CD8-positive, alpha-beta memory T cell (primary cell): ENCODE measurements around the gene USP9X. TPM values are rescaled to one million over a fixed set of nuclear protein-coding genes. Genes with fewer than 3 reads are reported as not detected.
A peak's percentile ranks its signal among the peaks of the same experiment; 100 is the strongest.
"Not testable (repeated sequence)": the region's sequence is repeated elsewhere in the genome, so short reads cannot be mapped to it uniquely, and the experiment has no call there.

Source experiments
- CTCF ChIA-PET: fragments of 350-600 bp; sonication (Branson Sonifier 250); formaldehyde crosslinking; loops from one replicate; lab custom pipeline; 2021; ENCODE audit warnings: antibody characterized with exemption; lab: Charles Lee
- POLR2A ChIA-PET: fragments of 350-600 bp; sonication (Branson Sonifier 250); formaldehyde crosslinking; loops from one replicate; lab custom pipeline; 2021; ENCODE audit warnings: antibody characterized with exemption; lab: Charles Lee
- DNase-seq, 5 donors: peaks; one replicate each; pipeline versions ENCODE4 v3.0.0 to v3.0.0-alpha.2; 2020 to 2022; ENCODE audit warnings: mixed read lengths in 1 of 5
- H3K27ac ChIP-seq: one replicate; pipeline ENCODE4 v1.7.0; 2013; ENCODE audit warnings: low read depth, mild to moderate bottlenecking, low read length, moderate library complexity
- H3K27me3 ChIP-seq: 2 replicates; pipeline ENCODE4 v1.7.0; 2013; ENCODE audit warnings: low read length, mild to moderate bottlenecking; ENCODE audit not compliant: insufficient read depth, poor library complexity, severe bottlenecking
- H3K36me3 ChIP-seq: 2 replicates; pipeline ENCODE4 v1.7.0; 2013; ENCODE audit warnings: mild to moderate bottlenecking, low read length, moderate library complexity; ENCODE audit not compliant: insufficient read depth
- H3K4me1 ChIP-seq: 2 replicates; pipeline ENCODE4 v1.7.0; 2013; ENCODE audit warnings: mild to moderate bottlenecking, low read length, moderate library complexity; ENCODE audit not compliant: insufficient read depth
- H3K4me3 ChIP-seq: 2 replicates; pipeline ENCODE4 v1.7.0; 2013; ENCODE audit warnings: mild to moderate bottlenecking, low read length
- H3K9me3 ChIP-seq: 2 replicates; pipeline ENCODE4 v1.7.0; 2013; ENCODE audit warnings: mild to moderate bottlenecking, low read length
- H3K27ac Mint-ChIP-seq, 8 donors: one replicate each; pipeline ENCODE4 v1.8.0; 2020 to 2021; ENCODE audit warnings: mixed read lengths in 8 of 8, mild to moderate bottlenecking in 6 of 8, inconsistent platforms in 3 of 8, moderate library complexity in 3 of 8
- H3K27me3 Mint-ChIP-seq, 2 donors: one replicate each; pipeline ENCODE4 v1.8.0; 2020 to 2021; ENCODE audit warnings: mixed read lengths in 2 of 2, mild to moderate bottlenecking in 1 of 2, moderate library complexity in 1 of 2
- H3K36me3 Mint-ChIP-seq, 3 donors: one replicate each; pipeline ENCODE4 v1.8.0; 2020 to 2021; ENCODE audit warnings: mixed read lengths in 3 of 3, inconsistent platforms in 1 of 3, mild to moderate bottlenecking in 1 of 3
- H3K4me1 Mint-ChIP-seq, 3 donors: one replicate each; pipeline ENCODE4 v1.8.0; 2020 to 2021; ENCODE audit warnings: mixed read lengths in 3 of 3, inconsistent platforms in 1 of 3, mild to moderate bottlenecking in 1 of 3
- H3K4me3 Mint-ChIP-seq, 7 donors: one replicate each; pipeline ENCODE4 v1.8.0; 2020 to 2021; ENCODE audit warnings: mixed read lengths in 7 of 7, mild to moderate bottlenecking in 6 of 7, moderate library complexity in 4 of 7, inconsistent platforms in 2 of 7
- H3K9me3 Mint-ChIP-seq, 5 donors: one replicate each; pipeline ENCODE4 v1.8.0; 2020 to 2022; ENCODE audit warnings: mixed read lengths in 5 of 5, mild to moderate bottlenecking in 3 of 5, moderate library complexity in 2 of 5, inconsistent platforms in 1 of 5
- polyA plus RNA-seq: library from polyadenylated mRNA; unstranded; fragments of 300-500 nt; fragmentation: Illumina TruSeq; gene quantifications from one replicate; pipeline ENCODE4 v1.2.3, GENCODE V29; 2021
- total RNA-seq, 2 experiments: library from RNA; stranded (reverse); gene quantifications; one replicate each; pipeline ENCODE4 v1.2.3, GENCODE V29; 2021

USP9X gene
- total and polyA plus RNA-seq, 3 experiments from 2014 or later, result 27.1 to 54.5 (median 53.7) TPM

- not testable (repeated sequence) for H3K4me3 ChIP-seq, H3K36me3 ChIP-seq, H3K9me3 Mint-ChIP-seq, H3K27me3 ChIP-seq, H3K27ac ChIP-seq, H3K4me3 Mint-ChIP-seq, H3K9me3 ChIP-seq, H3K27me3 Mint-ChIP-seq, H3K36me3 Mint-ChIP-seq
- DNase-seq, result peak in 3 of 5 donors; percentile 3 to 56 (median 49)
- peaks cover 37% of the 10 kb centered on the region for H3K4me1 ChIP-seq
- ChIA-PET CTCF (interaction anchor here (0.6 to 3.8 kb wide), 16 partner anchors 20 to 571 kb away, joined by 3 to 27 read pairs (median 4); partner anchors contain the start of gene USP9X), POLR2A (interaction anchor here (0.6 to 1.7 kb wide), 3 partner anchors 29 to 31 kb away, joined by 3 to 12 read pairs (median 3); no protein-coding TSS in a partner anchor)
- Mint-ChIP-seq H3K27ac (peak overlapping the region in 7 of 8 donors; percentile 39 to 88 (median 50)), H3K4me1 (peaks cover 64 to 84% (median 75%) of the 10 kb centered on the region in 3 donors)
Measured at GRCh38 chrX:41115104-41115425, 29.8 kb downstream of the USP9X start.

DNA sequence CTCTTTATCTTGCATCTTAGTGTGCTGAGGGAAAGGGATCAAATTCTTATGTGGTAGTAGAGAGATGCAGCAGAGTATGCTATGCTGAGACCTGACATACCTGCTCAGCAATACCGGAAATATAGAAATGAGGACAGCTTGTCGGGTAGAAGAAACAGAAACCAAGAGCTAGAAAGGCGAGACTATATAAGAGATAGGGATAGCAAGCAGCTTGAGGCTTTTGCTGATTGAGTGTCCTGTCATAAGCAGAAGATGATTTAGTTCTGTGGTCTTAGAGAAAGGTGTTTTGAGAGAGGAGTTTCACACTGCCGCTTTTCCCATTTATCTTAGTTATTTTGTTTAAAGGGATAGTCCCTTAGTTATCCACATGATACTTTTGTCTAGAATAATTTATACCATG lies 31.7 kb downstream of the USP9X start:
- Histone ChIP-seq H3K36me3 (no peaks in the 10 kb centered on the region), H3K4me1 (peaks cover 36% of the 10 kb centered on the region), H3K27ac (no peak overlapping the region), H3K9me3 (no peaks in the 10 kb centered on the region), H3K4me3 (no peak overlapping the region), H3K27me3 (no peaks in the 10 kb centered on the region)
- Mint-ChIP-seq H3K27ac (peak overlapping the region; percentile 32 to 93 (median 64)), H3K36me3 (peaks cover 0 to 3% (median 0%) of the 10 kb centered on the region in 3 donors), H3K27me3 (no peaks in the 10 kb centered on the region), H3K4me1 (peaks cover 61 to 80% (median 70%) of the 10 kb centered on the region in 3 donors), H3K9me3 (no peaks in the 10 kb centered on the region), H3K4me3 (peak overlapping the region; percentile 43 to 78 (median 61))
- peak in 2 of 5 donors; percentile 26 to 46 for DNase-seq
- CTCF ChIA-PET, result interaction anchor here (0.9 to 1.3 kb wide), 3 partner anchors 9 to 239 kb away, joined by 3 to 5 read pairs (median 4); no protein-coding TSS in a partner anchor
- POLR2A ChIA-PET, result interaction anchor here (0.6 to 2.1 kb wide), 2 partner anchors 19 to 31 kb away, joined by 4 to 20 read pairs; partner anchors contain the start of gene USP9X

GRCh38 chrX:41118156-41118555 lies 32.9 kb downstream of the USP9X start:
- Histone ChIP-seq H3K4me3 (no peak overlapping the region), H3K9me3 (no peaks in the 10 kb centered on the region), H3K27me3 (no peaks in the 10 kb centered on the region), H3K27ac (no peak overlapping the region), H3K4me1 (peaks cover 42% of the 10 kb centered on the region), H3K36me3 (no peaks in the 10 kb centered on the region)
- H3K4me1 Mint-ChIP-seq, result peaks cover 67 to 85% (median 78%) of the 10 kb centered on the region in 3 donors
- H3K27me3 Mint-ChIP-seq, result no peaks in the 10 kb centered on the region
- DNase-seq, result peak in 1 of 5 donors; percentile 4
- H3K4me3 Mint-ChIP-seq, result peak overlapping the region; percentile 57 to 72 (median 67)
- ChIA-PET POLR2A (interaction anchor here (2.1 kb wide), 1 partner anchor 33 kb away, joined by 20 read pairs; the partner anchor contains the start of gene USP9X), CTCF (no interaction called here)
- H3K36me3 Mint-ChIP-seq, result peaks cover 0 to 4% (median 1%) of the 10 kb centered on the region in 3 donors
- H3K27ac Mint-ChIP-seq, result peak overlapping the region; percentile 43 to 87 (median 65)
- no peaks in the 10 kb centered on the region for H3K9me3 Mint-ChIP-seq

DNA sequence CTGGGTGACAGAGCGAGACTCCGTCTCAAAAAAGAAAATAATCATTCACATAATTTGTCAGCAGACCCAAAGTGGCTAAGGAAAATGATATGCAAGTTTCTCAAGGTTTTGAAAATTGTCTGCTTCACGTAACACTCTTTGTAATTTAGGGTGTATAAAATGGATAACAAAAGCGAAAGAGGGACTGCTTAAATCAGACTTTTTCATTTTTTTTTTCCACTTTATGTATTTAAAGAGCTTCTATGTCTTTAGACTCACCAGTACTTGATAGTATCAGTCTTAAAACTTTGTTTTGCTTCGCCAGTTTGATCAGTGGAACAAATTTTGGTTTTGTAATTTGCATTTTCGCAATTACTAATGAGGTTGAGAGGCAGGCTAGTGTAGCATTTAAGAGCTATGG lies 34.6 kb downstream of the USP9X start:
- H3K9me3 Mint-ChIP-seq, result no peaks in the 10 kb centered on the region
- DNase-seq, result no peak
- H3K4me1 Mint-ChIP-seq, result peaks cover 71 to 83% (median 75%) of the 10 kb centered on the region in 3 donors
- H3K27ac Mint-ChIP-seq, result no peak overlapping the region
- Histone ChIP-seq H3K27ac (no peak overlapping the region), H3K4me3 (no peak overlapping the region), H3K4me1 (peaks cover 42% of the 10 kb centered on the region), H3K9me3 (no peaks in the 10 kb centered on the region), H3K36me3 (no peaks in the 10 kb centered on the region), H3K27me3 (no peaks in the 10 kb centered on the region)
- POLR2A ChIA-PET, result no interaction called here
- H3K27me3 Mint-ChIP-seq, result no peaks in the 10 kb centered on the region
- CTCF ChIA-PET, result interaction anchor here (1.0 to 1.3 kb wide), 2 partner anchors 35 to 242 kb away, joined by 3 read pairs; no protein-coding TSS in a partner anchor
- H3K36me3 Mint-ChIP-seq, result peaks cover 0 to 15% (median 6%) of the 10 kb centered on the region in 3 donors
- peak overlapping the region; percentile 33 to 67 (median 50) for H3K4me3 Mint-ChIP-seq

- Histone ChIP-seq H3K27me3 (no peaks in the 10 kb centered on the region), H3K27ac (no peak overlapping the region), H3K4me3 (no peak overlapping the region), H3K9me3 (no peaks in the 10 kb centered on the region), H3K36me3 (no peaks in the 10 kb centered on the region), H3K4me1 (peaks cover 38% of the 10 kb centered on the region)
- DNase-seq, result no peak
- H3K4me1 Mint-ChIP-seq, result peaks cover 62 to 78% (median 74%) of the 10 kb centered on the region in 3 donors
- H3K27me3 Mint-ChIP-seq, result no peaks in the 10 kb centered on the region
- ChIA-PET POLR2A (no interaction called here), CTCF (no interaction called here)
- no peaks in the 10 kb centered on the region for H3K9me3 Mint-ChIP-seq
- H3K36me3 Mint-ChIP-seq, result peaks cover 6 to 25% (median 11%) of the 10 kb centered on the region in 3 donors
- peak overlapping the region in 4 of 8 donors; percentile 42 to 62 (median 58) for H3K27ac Mint-ChIP-seq
- H3K4me3 Mint-ChIP-seq, result peak overlapping the region in 1 of 7 donors; percentile 32
Measured at GRCh38 chrX:41121766-41122165, 36.5 kb downstream of the USP9X start.

GRCh38 chrX:41122664-41123257 lies 37.5 kb downstream of the USP9X start:
- peaks cover 41% of the 10 kb centered on the region for H3K4me1 ChIP-seq

DNA sequence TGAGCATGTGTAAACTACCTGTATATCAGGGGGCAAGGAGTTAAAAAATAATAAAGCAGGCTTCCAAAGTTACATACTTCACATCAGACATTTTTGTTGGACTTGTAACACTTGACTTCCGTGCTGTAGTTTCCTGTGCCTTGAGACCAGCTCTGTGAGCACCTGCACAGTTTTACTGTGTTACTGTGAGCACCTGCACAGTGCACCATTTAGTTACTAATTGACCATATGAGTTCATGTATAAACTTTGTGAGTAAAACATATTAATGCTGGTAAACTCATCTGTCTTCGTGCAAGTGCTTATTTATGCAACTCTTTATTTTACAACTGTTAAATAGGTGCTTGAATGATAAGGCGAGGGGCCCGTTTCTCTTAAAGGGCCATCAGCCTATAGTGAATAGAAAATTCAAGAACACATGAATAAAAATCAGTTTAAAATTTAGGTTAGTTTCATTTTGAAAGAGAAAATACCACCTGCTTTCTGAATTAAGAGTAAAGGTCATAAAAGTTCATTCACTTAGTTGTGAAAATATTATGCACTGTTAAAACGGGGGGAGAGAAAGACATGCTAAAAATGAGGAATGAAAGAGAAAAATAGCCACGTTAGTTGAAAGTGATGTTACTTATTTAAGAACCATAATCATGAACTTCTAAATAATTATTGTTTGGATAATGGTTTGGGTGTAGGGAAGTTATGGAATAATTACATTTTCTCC lies 42.4 kb downstream of the USP9X start:
- peaks cover 10 to 46% (median 18%) of the 10 kb centered on the region in 3 donors for H3K36me3 Mint-ChIP-seq

More at GRCh38 chrX:41122664-41123257, 37.5 kb downstream of the USP9X start:
- peaks cover 66 to 81% (median 77%) of the 10 kb centered on the region in 3 donors for H3K4me1 Mint-ChIP-seq
- ChIA-PET CTCF (no interaction called here), POLR2A (no interaction called here)
- H3K27ac ChIP-seq, result no peak overlapping the region
- no peaks in the 10 kb centered on the region for H3K36me3 ChIP-seq
- peak overlapping the region in 4 of 8 donors; percentile 59 to 79 (median 67) for H3K27ac Mint-ChIP-seq
- no peaks in the 10 kb centered on the region for H3K9me3 ChIP-seq
- H3K4me3 ChIP-seq, result no peak overlapping the region
- no peak for DNase-seq
- H3K4me3 Mint-ChIP-seq, result peak overlapping the region in 3 of 7 donors; percentile 13 to 52 (median 47)
- H3K27me3 ChIP-seq, result no peaks in the 10 kb centered on the region
- H3K27me3 Mint-ChIP-seq, result no peaks in the 10 kb centered on the region
- H3K36me3 Mint-ChIP-seq, result peaks cover 6 to 26% (median 11%) of the 10 kb centered on the region in 3 donors
- H3K9me3 Mint-ChIP-seq, result no peaks in the 10 kb centered on the region

More for the DNA sequence above, 42.4 kb downstream of the USP9X start:
- Mint-ChIP-seq H3K4me1 (peaks cover 42 to 56% (median 54%) of the 10 kb centered on the region in 3 donors), H3K4me3 (peak overlapping the region in 1 of 7 donors; percentile 13), H3K9me3 (no peaks in the 10 kb centered on the region), H3K27ac (peak overlapping the region in 1 of 8 donors; percentile 3), H3K27me3 (no peaks in the 10 kb centered on the region)
- ChIA-PET CTCF (no interaction called here), POLR2A (no interaction called here)
- Histone ChIP-seq H3K36me3 (no peaks in the 10 kb centered on the region), H3K4me3 (no peak overlapping the region), H3K9me3 (no peaks in the 10 kb centered on the region), H3K27me3 (no peaks in the 10 kb centered on the region), H3K27ac (no peak overlapping the region), H3K4me1 (peaks cover 8% of the 10 kb centered on the region)
- DNase-seq, result no peak
